ENCODE results near the gene IL10RB. TPM values are rescaled to one million over a fixed set of nuclear protein-coding genes. Genes with fewer than 3 reads are reported as not detected.
A peak's percentile ranks its signal among the peaks of the same experiment; 100 is the strongest.

IL10RB gene
- total RNA-seq, 4 donors from 2014 or later: 28.1 to 47.7 (median 32.3) TPM

GRCh38 chr21:33268393-33268736 is 2.2 kb downstream of the IL10RB start:
- 66 to 79% methylated on average over 4 to 7 of the region's 7 CpGs for WGBS, 2 donors
- H3K9me3 ChIP-seq: no peaks in the 10 kb centered on the region
- TF ChIP-seq POLR2A (IDR thresholded peaks at IDR 0.05) (no peak), CTCF (IDR thresholded peaks at IDR 0.05) (no peak)
- H3K4me1 ChIP-seq: peaks cover 13 to 45% (median 19%) of the 10 kb centered on the region in 3 donors
- DNase-seq: no peak
- H3K27ac ChIP-seq: peak overlapping the region; percentile 56 to 88 (median 68)
- H3K27me3 ChIP-seq: no peaks in the 10 kb centered on the region
- peaks cover 0 to 54% (median 0%) of the 10 kb centered on the region in 3 donors for H3K36me3 ChIP-seq
- intact Hi-C loops (cut with DNase I): no loop called here
- H3K4me3 ChIP-seq: no peak overlapping the region

DNA sequence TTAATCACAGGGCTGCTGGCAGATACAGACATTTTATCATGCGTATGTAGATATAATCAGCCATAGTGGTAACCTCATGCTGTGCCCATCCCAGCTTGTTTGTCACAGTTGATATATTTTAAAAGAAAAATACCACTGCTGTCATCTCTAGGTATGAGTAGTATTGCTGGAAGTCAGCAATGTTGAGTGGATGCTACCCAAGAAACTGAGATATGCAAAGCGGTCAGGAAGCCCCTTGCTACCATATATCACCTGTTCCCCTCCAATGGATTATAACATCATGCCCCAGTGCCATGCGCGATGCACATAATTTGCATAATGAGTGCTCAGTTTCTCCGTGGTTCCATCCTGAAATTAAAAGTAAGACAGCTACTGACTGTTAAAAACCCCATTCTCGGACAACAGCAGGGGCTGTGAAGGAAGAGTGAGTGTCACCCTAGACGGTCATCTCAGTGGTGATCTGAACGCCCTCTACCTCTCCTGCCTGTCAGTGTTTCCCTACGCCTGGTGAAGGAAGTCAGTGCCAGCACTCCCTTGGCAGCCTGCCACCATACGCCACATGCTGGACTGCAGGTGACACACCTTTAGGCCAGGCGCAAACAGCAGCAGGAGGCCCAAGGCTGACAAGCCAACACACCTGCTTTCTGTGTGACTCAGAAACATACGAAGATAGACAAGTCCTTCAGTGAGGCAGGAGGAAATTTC is 2.7 kb downstream of the IL10RB start:
- no peak for DNase-seq
- H3K36me3 ChIP-seq: peaks cover 0 to 55% (median 0%) of the 10 kb centered on the region in 3 donors
- no peaks in the 10 kb centered on the region for H3K9me3 ChIP-seq
- no peak overlapping the region for H3K4me3 ChIP-seq
- intact Hi-C loops (cut with DNase I): no loop called here
- TF ChIP-seq CTCF (IDR thresholded peaks at IDR 0.05): no peak
- no peak for TF ChIP-seq POLR2A (IDR thresholded peaks at IDR 0.05)
- H3K4me1 ChIP-seq: peaks cover 13 to 45% (median 19%) of the 10 kb centered on the region in 3 donors
- no peaks in the 10 kb centered on the region for H3K27me3 ChIP-seq
- WGBS, 2 donors: 57 to 61% methylated on average over 11 to 12 of the region's 12 CpGs
- H3K27ac ChIP-seq: peak overlapping the region; percentile 56 to 88 (median 68)

GRCh38 chr21:33270986-33271385 is 4.8 kb downstream of the IL10RB start:
- H3K27ac ChIP-seq: no peak overlapping the region
- H3K4me3 ChIP-seq: no peak overlapping the region
- no peaks in the 10 kb centered on the region for H3K27me3 ChIP-seq
- 89 to 92% methylated on average over 6 to 8 of the region's 8 CpGs for WGBS, 2 donors
- intact Hi-C loops (cut with DNase I): no loop called here
- H3K36me3 ChIP-seq: peaks cover 0 to 75% (median 2%) of the 10 kb centered on the region in 3 donors
- no peak for DNase-seq
- H3K9me3 ChIP-seq: no peaks in the 10 kb centered on the region
- TF ChIP-seq CTCF (IDR thresholded peaks at IDR 0.05) (no peak), POLR2A (IDR thresholded peaks at IDR 0.05) (no peak)
- peaks cover 13 to 38% (median 19%) of the 10 kb centered on the region in 3 donors for H3K4me1 ChIP-seq

DNA sequence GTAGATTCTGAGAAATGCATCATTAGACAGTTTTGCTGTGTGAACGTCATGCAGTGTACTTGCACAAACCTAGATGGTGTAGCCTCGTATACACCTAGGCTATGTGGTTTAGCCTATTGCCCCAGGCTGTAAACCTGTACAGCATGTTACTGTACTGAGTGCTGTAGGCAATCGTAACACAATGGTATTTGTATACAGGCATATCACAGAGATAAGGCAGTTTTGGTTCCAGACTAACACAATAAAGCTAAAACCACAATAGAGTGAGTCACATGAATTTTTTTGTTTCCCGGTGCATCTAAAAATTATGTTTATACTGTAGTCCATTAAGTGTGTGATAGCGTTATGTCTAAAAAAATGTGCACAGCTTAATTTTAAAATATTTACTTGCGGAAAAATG is 6.9 kb downstream of the IL10RB start:
- no peaks in the 10 kb centered on the region for H3K9me3 ChIP-seq
- TF ChIP-seq POLR2A (IDR thresholded peaks at IDR 0.05): no peak
- TF ChIP-seq CTCF (IDR thresholded peaks at IDR 0.05): no peak
- intact Hi-C loops (cut with DNase I): no loop called here
- H3K36me3 ChIP-seq: peaks cover 0 to 95% (median 7%) of the 10 kb centered on the region in 3 donors
- no peak overlapping the region for H3K27ac ChIP-seq
- no peak for DNase-seq
- 84 to 90% methylated on average over 6 of the region's 6 CpGs for WGBS, 2 donors
- H3K4me1 ChIP-seq: peaks cover 2 to 21% (median 9%) of the 10 kb centered on the region in 3 donors
- no peak overlapping the region for H3K4me3 ChIP-seq
- H3K27me3 ChIP-seq: no peaks in the 10 kb centered on the region

GRCh38 chr21:33278721-33279120 is 12.6 kb downstream of the IL10RB start:
- Histone ChIP-seq H3K27me3 (no peaks in the 10 kb centered on the region), H3K27ac (no peak overlapping the region), H3K4me1 (no peaks in the 10 kb centered on the region), H3K9me3 (peaks cover 0 to 6% (median 0%) of the 10 kb centered on the region in 3 donors), H3K4me3 (no peak overlapping the region), H3K36me3 (peaks cover 8 to 99% (median 12%) of the 10 kb centered on the region in 3 donors)
- intact Hi-C loops (cut with DNase I): no loop called here
- 63 to 68% methylated on average over 2 of the region's 2 CpGs for WGBS, 2 donors
- no peak for DNase-seq
- TF ChIP-seq POLR2A (IDR thresholded peaks at IDR 0.05) (no peak), CTCF (IDR thresholded peaks at IDR 0.05) (no peak)

Data from esophagus squamous epithelium (tissue), 5 donors.